GM12875 (cell line): ENCODE data around the gene ST3GAL2.

Experiments used
- H3K4me3 ChIP-seq: one replicate; pipeline ENCODE4 v1.5.1; 2011; ENCODE audit warnings: low read depth, low read length, control low read depth
- TF ChIP-seq, protein P1 (sequence below): IDR thresholded peaks from 2 replicates; pipeline ENCODE4 v1.5.1; 2011; ENCODE audit warnings: low read depth, mild to moderate bottlenecking, control low read depth, inconsistent platforms, low read length, moderate library complexity, borderline replicate concordance; ENCODE audit not compliant: insufficient read depth

Gene ST3GAL2

DNA sequence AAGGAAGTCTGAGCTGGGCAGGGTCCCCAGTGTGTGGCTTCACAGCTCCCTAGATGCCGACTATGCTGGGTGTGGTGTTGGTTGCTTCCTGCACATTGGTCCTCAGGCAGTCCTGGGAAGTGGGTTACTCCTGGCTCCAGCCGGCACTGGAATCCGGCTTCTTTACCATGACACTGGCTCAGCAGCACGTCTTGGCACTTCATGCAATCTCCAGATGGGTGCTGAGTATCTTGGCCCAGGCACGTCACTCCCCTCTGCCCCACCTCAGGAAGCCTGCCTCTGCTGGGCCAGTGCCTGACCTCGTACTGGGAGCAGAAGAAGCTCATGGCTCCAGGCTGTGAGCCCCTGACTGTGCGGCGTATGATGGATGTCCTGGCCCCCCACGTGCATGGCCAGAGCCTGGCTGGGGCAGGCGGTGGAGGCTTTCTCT is 40.0 kb upstream of the ST3GAL2 start:
- TF ChIP-seq, protein P1, sequence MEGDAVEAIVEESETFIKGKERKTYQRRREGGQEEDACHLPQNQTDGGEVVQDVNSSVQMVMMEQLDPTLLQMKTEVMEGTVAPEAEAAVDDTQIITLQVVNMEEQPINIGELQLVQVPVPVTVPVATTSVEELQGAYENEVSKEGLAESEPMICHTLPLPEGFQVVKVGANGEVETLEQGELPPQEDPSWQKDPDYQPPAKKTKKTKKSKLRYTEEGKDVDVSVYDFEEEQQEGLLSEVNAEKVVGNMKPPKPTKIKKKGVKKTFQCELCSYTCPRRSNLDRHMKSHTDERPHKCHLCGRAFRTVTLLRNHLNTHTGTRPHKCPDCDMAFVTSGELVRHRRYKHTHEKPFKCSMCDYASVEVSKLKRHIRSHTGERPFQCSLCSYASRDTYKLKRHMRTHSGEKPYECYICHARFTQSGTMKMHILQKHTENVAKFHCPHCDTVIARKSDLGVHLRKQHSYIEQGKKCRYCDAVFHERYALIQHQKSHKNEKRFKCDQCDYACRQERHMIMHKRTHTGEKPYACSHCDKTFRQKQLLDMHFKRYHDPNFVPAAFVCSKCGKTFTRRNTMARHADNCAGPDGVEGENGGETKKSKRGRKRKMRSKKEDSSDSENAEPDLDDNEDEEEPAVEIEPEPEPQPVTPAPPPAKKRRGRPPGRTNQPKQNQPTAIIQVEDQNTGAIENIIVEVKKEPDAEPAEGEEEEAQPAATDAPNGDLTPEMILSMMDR: no peak
- no peak overlapping the region for H3K4me3 ChIP-seq

DNA sequence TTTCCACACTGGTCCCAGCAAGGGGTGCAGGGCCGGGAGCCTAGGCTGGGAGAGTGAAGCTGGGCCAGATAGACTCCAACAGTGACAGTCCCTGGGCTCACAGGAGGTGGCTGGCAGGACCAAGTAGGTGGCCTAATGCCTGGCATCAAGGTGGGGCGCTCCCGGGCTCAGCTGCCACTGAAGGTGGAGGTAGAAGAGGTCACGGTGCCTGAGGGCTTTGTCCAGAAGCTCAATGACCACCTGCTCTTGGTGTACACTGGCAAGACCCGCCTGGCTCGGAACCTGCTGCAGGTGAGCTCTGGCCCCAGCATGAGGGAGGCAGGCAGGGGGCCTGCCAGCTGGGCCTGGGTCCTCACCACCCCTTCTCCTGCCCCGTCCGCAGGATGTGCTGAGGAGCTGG is 39.3 kb upstream of the ST3GAL2 start:
- H3K4me3 ChIP-seq: no peak overlapping the region
- TF ChIP-seq, protein P1: no peak

DNA sequence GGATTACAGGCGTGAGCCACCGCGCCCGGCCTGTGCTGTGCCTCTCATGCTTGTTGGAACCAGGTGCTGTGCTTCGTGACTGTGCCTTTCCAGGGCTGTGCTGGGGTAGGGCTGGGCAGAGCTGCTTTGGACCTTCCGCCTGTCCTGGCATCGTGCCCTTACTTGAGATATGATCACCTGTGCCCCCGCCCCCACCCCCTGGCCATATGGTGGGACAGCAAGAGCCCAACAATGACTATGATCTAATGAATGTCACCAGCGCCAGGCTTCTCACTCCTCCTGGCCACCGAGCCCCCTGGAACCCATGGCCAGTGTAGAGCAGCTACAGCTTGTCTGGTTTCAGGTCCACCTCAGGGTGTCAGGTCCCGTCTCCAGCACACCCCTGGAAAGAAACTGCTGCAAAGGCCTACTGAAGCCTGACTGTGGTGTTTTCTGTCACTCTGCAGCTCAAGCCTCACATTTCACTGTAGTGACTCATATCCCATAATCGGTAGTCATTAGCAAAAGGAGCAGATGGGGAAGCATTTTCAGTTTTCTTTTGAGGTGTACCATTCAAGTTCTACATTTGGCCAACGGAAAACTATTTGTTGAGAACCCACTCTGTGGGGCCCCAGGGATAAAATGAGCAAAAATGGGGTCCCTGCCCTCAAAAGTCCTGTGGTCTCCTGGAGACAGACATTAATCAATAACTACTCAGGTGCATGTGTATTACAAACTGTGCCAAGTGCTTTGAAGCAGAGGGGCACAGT is 37.5 kb upstream of the ST3GAL2 start:
- TF ChIP-seq, protein P1: no peak
- H3K4me3 ChIP-seq: no peak overlapping the region

DNA sequence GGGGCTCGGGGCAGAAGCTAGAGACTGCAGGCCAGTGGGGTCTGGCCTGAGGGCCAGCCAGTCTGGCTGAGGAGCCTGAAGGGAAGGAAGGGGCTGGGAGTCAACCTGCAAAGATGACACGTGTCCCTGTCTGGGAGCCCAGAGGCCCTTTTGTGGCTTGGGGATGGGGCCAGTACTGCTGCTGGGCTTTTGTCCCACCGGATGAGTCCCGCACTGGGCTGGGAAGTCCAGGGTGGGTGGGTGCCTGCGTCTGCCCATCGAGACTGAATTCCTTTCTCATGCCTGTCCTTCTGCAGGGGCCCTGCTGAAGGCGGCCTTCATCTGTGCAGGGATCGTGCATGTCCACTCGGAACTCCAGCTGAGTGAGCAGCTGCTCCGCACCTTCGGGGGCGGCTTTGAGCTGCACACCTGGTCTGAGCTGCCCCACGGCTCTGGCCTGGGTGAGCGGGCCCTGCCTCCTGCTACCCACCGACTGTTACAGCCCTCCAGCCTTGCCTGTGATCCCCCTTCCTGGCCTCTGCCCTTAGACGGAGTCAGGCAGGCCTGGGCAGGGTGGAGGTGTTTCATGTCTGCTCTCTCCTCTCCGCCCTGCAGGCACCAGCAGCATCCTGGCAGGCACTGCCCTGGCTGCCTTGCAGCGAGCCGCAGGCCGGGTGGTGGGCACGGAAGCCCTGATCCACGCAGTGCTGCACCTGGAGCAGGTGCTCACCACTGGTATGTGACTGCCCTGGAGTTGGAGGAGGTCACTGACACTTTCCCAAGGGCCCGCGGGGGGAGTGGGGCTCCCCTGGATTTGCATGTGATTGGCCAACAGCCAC is 36.4 kb upstream of the ST3GAL2 start:
- H3K4me3 ChIP-seq: no peak overlapping the region
- TF ChIP-seq, protein P1: no peak

DNA sequence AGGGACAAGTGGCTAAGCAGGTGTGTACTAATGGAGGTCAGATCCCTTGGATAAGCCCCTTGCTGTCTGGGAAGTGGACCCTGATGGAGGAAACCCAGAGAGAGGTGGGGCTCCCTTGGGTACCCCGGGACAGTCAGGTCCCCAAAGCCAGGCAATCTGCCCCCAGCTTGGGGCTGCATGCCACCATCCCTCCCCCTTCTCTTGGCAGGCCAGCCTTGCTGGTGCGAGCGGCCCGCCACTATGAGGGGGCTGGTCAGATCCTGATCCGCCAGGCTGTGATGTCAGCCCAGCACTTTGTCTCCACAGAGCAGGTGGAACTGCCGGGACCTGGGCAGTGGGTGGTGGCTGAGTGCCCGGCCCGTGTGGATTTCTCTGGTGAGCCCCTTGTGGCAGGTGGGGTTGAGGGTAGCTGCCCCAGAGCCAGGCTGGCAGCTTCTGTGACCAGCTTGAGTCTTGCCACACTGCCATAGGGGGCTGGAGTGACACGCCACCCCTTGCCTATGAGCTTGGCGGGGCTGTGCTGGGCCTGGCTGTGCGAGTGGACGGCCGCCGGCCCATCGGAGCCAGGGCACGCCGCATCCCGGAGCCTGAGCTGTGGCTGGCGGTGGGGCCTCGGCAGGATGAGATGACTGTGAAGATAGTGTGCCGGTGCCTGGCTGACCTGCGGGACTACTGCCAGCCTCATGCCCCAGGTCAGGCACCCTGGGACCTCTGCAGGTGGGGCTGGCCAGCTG is 35.6 kb upstream of the ST3GAL2 start:
- H3K4me3 ChIP-seq: no peak overlapping the region
- TF ChIP-seq, protein P1: no peak

DNA sequence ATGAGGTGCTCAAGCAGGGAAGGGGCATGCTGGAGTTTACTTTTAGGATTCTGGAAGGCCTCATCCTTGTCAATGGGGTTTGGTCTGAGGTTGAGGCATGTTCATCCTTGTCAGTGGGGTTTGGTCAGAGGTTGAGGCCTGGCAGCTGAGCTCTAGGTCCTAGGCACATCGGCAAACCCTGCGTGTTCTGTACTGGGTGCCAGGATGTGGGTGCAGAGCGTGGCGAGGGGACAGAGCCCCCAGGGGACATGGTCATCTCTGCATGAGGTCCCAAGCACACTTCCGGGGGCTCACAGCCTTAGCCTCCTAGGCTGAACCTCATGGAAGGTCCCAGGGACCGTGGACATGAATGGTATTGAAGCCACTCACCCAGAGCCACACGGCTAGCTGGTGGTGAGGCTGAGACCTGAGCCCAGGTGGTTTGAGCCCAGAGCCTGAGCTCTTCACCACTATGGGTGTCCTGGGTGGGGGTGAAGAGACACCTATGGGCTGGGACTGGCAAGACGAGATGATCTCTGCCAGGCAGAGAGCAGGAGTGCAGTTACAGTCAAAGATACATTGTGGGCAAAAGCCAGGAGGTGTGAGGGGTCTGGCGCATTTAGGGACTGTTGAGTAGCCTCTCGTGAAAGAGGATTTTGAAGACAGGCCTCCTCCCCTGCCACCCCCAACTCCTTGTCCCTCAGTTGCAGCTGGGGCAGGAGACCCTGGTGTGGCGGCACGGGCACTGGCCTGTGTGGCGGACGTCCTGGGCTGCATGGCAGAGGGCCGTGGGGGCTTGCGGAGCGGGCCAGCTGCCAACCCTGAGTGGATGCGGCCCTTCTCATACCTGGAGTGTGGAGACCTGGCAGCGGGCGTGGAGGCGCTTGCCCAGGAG is 34.8 kb upstream of the ST3GAL2 start:
- TF ChIP-seq, protein P1: no peak
- H3K4me3 ChIP-seq: no peak overlapping the region
